ENCODE results near the gene SLCO3A1.

SLCO3A1 gene

GRCh38 chr15:92020804-92021203 lies 167.3 kb downstream of the SLCO3A1 start:
- no peak overlapping the region for H3K4me3 ChIP-seq (replicated peaks; ENCODE audit: insufficient read depth, low read length)
- H3K27me3 ChIP-seq (ENCODE audit: insufficient read depth, poor library complexity, severe bottlenecking): no peaks in the 10 kb centered on the region
- no peak for DNase-seq (ENCODE audit: low read depth in 1 of 2, low spot score in 1 of 2)
- no peak for TF ChIP-seq REST (IDR thresholded peaks at IDR 0.05; ENCODE audit: insufficient replicate concordance, low read depth)
- no peak for TF ChIP-seq SPI1 (IDR thresholded peaks at IDR 0.05; ENCODE audit: borderline replicate concordance, low read depth)
- TF ChIP-seq POLR2AphosphoS5 (IDR thresholded peaks at IDR 0.05; ENCODE audit: low read depth): no peak
- TF ChIP-seq, protein P1, sequence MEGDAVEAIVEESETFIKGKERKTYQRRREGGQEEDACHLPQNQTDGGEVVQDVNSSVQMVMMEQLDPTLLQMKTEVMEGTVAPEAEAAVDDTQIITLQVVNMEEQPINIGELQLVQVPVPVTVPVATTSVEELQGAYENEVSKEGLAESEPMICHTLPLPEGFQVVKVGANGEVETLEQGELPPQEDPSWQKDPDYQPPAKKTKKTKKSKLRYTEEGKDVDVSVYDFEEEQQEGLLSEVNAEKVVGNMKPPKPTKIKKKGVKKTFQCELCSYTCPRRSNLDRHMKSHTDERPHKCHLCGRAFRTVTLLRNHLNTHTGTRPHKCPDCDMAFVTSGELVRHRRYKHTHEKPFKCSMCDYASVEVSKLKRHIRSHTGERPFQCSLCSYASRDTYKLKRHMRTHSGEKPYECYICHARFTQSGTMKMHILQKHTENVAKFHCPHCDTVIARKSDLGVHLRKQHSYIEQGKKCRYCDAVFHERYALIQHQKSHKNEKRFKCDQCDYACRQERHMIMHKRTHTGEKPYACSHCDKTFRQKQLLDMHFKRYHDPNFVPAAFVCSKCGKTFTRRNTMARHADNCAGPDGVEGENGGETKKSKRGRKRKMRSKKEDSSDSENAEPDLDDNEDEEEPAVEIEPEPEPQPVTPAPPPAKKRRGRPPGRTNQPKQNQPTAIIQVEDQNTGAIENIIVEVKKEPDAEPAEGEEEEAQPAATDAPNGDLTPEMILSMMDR (IDR thresholded peaks at IDR 0.05; ENCODE audit: insufficient read depth, low read length): no peak
- no peak for TF ChIP-seq GABPA (IDR thresholded peaks at IDR 0.05; ENCODE audit: low read depth)
- H3K27ac ChIP-seq (replicated peaks): no peak overlapping the region

DNA sequence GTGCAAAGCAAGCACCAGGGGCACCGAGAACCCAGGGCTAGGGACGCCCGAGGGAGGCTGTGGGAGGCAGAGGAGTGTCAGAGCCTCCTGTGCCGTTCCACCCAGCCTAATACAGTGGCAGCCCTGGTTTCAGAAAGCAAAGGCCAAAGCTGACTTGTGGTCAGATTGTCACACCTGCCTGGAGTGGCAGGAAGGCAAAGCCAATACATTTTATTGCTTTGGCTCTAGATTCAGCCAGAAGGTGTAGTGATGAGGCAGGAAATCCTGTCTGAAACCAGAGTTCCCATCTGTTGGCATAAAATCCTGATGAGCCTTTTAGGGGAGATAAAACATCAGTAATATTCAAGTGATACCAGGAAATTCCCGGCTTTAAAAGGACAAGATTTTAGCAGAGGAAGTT lies 168.3 kb downstream of the SLCO3A1 start:
- TF ChIP-seq SPI1 (IDR thresholded peaks at IDR 0.05; ENCODE audit: borderline replicate concordance, low read depth) (no peak), POLR2AphosphoS5 (IDR thresholded peaks at IDR 0.05; ENCODE audit: low read depth) (no peak), REST (IDR thresholded peaks at IDR 0.05; ENCODE audit: insufficient replicate concordance, low read depth) (no peak), GABPA (IDR thresholded peaks at IDR 0.05; ENCODE audit: low read depth) (no peak)
- TF ChIP-seq, protein P1 (IDR thresholded peaks at IDR 0.05; ENCODE audit: insufficient read depth, low read length): no peak
- H3K4me3 ChIP-seq (replicated peaks; ENCODE audit: insufficient read depth, low read length): no peak overlapping the region
- no peaks in the 10 kb centered on the region for H3K27me3 ChIP-seq (ENCODE audit: insufficient read depth, poor library complexity, severe bottlenecking)
- no peak overlapping the region for H3K27ac ChIP-seq (replicated peaks)
- DNase-seq (ENCODE audit: low read depth in 1 of 2, low spot score in 1 of 2): no peak

- no peak overlapping the region for H3K4me3 ChIP-seq (replicated peaks; ENCODE audit: insufficient read depth, low read length)
- no peak overlapping the region for H3K27ac ChIP-seq (replicated peaks)
- H3K27me3 ChIP-seq (ENCODE audit: insufficient read depth, poor library complexity, severe bottlenecking): no peaks in the 10 kb centered on the region
- no peak for DNase-seq (ENCODE audit: low read depth in 1 of 2, low spot score in 1 of 2)
- TF ChIP-seq REST (IDR thresholded peaks at IDR 0.05; ENCODE audit: insufficient replicate concordance, low read depth) (no peak), SPI1 (IDR thresholded peaks at IDR 0.05; ENCODE audit: borderline replicate concordance, low read depth) (no peak), POLR2AphosphoS5 (IDR thresholded peaks at IDR 0.05; ENCODE audit: low read depth) (no peak), GABPA (IDR thresholded peaks at IDR 0.05; ENCODE audit: low read depth) (no peak)
- TF ChIP-seq, protein P1 (IDR thresholded peaks at IDR 0.05; ENCODE audit: insufficient read depth, low read length): no peak
These were observed 170.5 kb downstream of the SLCO3A1 start for GRCh38 chr15:92023965-92024364.

All from HL-60 (cell line).